GM12801 (cell line): ENCODE results near the gene RPTOR.

Experiments
- TF ChIP-seq, protein P1 (sequence below): IDR thresholded peaks from one replicate; pipeline ENCODE4 v1.5.1; 2011; ENCODE audit warnings: control low read depth; ENCODE audit not compliant: insufficient read length; ENCODE audit errors: extremely low read depth

RPTOR gene

DNA sequence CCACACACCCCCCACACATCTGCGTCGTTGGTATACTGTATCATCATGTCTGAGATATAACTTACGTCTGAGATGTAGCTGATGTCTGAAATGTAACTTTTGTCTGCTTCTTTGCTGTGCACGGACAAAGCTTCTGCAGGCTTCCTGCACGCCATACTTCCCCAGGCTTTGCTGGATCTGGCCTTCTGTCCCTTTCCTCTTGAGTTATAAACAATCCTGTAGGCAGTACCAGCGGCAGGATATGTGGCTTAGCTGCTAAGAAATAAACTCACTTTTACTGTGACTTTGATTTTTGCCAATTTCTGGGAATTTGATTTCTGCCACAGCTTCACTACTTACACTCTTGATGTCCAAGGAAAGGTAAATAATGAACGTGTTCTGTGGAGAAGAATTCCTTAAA, 184.4 kb downstream of the RPTOR start:
- TF ChIP-seq, protein P1, sequence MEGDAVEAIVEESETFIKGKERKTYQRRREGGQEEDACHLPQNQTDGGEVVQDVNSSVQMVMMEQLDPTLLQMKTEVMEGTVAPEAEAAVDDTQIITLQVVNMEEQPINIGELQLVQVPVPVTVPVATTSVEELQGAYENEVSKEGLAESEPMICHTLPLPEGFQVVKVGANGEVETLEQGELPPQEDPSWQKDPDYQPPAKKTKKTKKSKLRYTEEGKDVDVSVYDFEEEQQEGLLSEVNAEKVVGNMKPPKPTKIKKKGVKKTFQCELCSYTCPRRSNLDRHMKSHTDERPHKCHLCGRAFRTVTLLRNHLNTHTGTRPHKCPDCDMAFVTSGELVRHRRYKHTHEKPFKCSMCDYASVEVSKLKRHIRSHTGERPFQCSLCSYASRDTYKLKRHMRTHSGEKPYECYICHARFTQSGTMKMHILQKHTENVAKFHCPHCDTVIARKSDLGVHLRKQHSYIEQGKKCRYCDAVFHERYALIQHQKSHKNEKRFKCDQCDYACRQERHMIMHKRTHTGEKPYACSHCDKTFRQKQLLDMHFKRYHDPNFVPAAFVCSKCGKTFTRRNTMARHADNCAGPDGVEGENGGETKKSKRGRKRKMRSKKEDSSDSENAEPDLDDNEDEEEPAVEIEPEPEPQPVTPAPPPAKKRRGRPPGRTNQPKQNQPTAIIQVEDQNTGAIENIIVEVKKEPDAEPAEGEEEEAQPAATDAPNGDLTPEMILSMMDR, result no peak

DNA sequence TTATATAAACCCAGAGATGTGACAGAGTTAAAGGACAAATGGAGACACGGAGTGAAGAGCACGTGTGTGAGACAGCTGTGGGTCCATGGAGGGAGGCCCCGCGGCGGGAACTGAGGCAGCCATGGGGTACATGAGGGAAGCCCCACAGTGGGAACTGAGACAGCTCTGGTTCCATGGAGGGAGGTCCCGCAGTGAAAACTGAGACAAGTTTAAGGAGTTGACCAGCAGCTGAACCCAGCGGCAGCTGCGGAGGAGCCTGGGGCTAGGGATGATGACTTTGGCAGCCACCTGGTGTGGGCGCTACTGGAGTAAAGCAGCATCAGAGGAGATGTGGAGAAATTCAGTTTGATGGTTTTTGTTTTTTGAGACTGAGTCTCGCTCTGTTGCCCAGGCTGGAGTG, 185.1 kb downstream of the RPTOR start:
- TF ChIP-seq, protein P1, result no peak

DNA sequence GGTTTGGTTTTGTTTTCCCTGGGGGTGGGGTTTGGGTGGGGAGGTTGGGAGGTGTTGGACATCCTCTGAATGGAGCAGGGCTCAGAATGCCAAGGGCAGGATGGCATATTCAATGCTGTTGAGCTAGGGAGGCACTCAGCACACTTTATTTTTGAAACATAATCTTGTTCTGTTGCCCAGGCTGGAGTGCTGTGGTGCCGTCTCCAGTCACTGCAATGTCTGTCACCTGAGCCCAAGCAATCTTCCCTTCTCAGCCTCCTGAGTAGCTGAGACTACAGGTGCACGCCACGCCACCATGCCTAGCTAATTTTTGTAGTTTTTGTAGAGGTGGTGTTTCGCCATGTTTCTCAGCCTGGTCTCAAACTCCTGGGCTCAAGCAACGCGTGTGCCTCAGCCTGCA, 186.1 kb downstream of the RPTOR start:
- TF ChIP-seq, protein P1, result no peak

DNA sequence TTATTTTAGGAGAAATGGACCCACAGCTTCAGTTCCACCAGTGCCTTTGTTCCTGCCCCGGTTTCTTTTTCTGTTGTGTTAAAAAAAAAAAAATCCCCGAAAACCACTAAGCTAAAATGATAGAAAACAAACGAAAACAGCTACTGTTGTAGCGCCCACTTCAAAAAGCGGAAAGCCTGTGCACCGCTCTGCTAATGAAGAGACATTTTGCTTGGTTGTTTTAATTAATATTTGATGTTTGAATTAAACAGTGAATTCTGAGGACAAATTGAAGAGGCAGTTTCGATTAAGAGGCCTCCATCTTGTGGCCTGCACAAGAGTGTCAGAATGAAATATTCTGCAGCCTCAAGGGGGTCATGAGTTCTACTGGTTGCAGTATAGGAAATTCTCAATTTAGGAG, 186.7 kb downstream of the RPTOR start:
- TF ChIP-seq, protein P1, result no peak

DNA sequence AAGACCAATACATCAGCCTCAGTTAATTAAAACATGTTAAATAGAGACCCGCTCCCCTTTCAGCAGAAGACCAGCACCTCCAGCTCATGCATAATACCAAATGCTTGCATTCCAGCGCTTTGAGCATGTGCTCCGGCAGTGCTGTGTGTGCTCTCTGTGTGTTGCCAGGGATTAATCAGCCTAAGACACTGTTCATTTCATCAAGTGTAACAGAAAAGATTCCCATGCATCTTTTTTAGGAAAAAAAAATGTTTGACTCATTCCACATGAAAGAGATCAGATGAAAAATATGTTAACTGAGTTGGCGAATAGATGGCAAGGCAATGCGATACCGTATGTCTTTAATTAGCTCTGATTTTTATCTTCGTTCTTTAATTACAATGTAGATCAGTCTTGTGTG, 187.6 kb downstream of the RPTOR start:
- TF ChIP-seq, protein P1, result no peak

DNA sequence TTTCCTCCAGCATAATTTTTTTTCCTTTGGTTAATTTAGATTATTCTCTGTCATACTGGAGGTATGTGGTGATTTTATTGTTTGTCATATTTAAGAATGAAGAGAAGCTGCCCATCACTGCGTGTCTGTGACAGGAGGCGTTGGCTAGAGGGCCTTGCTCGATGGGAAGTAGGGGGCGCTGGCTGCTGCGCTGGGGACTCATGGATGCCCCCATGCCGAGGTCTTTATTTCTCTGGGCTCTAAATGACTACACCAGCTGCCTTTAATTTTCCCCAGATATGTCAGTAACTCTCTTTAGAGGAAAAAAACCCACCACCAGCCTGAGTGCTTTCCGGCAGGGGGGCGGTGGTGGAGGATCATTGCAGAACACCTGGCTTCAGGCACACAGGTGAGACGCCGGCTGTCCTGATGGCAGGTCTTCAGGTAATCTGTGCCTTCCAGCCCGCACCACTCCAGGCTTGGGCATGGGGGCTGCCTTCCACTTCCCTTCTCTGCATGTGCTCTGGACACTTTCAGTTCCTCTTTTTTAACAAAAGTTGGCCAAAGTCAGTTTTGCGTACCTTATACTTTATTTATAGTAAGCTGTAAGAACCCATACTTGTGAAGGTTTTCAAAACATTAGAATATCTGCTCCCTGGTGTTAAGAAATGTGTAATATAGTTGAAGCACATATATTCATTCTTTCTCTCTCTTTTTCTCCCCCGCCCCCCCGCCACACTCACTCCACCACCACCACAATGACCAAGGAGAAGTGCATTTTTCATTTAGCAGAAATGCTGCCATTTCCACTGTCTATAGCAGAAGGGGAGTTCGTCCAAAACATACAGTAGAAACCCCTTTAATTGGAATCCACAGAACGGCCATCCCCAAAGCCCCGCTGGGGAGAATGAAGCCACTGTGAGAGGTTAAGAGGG, 192.7 kb downstream of the RPTOR start:
- TF ChIP-seq, protein P1, result no peak

DNA sequence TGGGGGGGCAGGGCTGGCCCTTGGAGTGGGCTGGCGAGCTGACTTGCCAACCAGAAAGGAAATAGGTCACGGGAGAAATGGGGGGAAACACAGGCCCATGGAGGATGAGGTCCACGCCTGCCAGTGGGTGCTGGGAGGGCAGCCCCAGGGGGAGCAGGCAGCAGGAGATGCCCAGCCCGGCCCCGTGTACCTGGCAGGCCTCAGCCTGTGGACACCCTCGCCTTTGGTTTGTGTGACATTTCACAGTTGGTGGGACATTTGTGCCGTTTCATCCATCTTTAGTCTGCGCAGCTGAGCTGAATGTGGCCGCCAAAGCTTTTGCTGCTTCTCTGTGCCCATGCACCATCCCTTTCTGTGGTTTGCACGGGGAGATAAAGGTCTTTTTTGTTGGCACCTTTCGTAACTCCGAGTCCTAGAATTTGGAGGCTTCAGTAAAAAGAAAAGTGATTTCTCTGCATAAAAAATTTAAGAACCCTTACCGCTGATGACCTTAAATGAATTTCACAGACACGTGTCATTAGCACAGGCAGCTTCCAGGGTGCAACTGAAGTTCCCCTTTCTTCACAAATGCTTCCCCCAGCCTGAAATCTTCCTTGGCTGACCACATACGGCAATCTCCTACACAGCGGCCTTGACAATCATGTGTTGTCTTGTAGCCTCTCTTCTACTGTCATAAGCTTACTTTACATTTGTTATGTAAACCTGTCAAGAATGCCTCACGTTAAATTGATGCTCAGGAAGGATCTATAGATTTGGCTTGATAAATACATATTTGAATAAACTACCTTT, 193.6 kb downstream of the RPTOR start:
- TF ChIP-seq, protein P1, result no peak
